ENCODE data around the gene UFD1. TPM values are rescaled to one million over a fixed set of nuclear protein-coding genes. Genes with fewer than 3 reads are reported as not detected.
A peak's percentile ranks its signal among the peaks of the same experiment; 100 is the strongest.

The UFD1 gene
- total RNA-seq, 1 experiment from 2014 or later, result 57.9 TPM

DNA sequence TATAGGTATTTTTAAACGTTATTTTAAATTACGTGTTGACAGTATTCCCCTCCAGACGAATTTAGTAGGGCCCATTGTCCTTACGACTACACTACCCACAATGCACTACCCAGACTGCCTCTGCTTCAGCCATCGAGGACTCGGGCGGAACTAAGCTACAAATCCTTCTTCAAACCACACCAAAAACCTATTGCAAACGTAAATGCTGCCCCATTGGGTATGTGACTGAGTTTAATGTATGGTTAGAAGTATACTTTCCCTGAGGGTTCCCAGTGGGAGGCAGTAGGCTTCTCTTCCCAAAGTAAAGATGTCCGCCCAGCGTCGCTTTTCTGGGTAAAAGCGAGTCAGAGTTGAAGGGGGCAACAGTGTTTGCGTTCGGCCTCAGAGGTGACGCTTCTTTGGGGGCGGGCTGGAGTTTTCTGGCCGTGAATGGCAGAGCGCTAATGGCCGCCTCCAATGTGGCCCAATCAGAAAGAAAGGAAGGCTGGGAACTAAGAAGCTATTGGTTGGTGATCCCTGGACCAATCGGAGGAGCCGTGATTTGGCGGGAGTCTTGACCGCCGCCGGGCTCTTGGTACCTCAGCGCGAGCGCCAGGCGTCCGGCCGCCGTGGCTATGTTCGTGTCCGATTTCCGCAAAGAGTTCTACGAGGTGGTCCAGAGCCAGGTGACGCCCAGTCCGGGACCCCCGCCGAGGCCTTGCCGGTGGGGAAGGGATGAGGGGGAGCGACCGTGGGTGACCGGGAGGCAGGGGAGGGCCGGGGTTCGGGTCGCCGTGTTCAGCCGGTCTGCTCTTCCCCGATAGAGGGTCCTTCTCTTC lies 571 bp upstream of the UFD1 start, which contains the start of gene CDC45 (continued):
- TF ChIP-seq, protein P1, sequence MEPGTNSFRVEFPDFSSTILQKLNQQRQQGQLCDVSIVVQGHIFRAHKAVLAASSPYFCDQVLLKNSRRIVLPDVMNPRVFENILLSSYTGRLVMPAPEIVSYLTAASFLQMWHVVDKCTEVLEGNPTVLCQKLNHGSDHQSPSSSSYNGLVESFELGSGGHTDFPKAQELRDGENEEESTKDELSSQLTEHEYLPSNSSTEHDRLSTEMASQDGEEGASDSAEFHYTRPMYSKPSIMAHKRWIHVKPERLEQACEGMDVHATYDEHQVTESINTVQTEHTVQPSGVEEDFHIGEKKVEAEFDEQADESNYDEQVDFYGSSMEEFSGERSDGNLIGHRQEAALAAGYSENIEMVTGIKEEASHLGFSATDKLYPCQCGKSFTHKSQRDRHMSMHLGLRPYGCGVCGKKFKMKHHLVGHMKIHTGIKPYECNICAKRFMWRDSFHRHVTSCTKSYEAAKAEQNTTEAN (CRISPR knock-in tag; IDR thresholded peaks at IDR 0.05), result no peak
- TF ChIP-seq PRDM15 (CRISPR knock-in tag; IDR thresholded peaks at IDR 0.05) (no peak), STAT6 (CRISPR knock-in tag; conservative IDR thresholded peaks at IDR 0.05; ENCODE audit: low read depth) (no peak), ESRRA (CRISPR knock-in tag; IDR thresholded peaks at IDR 0.05; ENCODE audit: borderline replicate concordance) (no peak), MAX (CRISPR knock-in tag; IDR thresholded peaks at IDR 0.05) (peak; percentile 48; the same call in 1 of the 2 replicates)

GRCh38 chr22:19478045-19478900 lies 720 bp downstream of the UFD1 start:
- Mint-ChIP-seq H3K27me3 (ENCODE audit: low read depth) (no peaks in the 10 kb centered on the region), H3K9me3 (no peaks in the 10 kb centered on the region), H3K4me1 (peaks cover 23% of the 10 kb centered on the region), H3K4me3 (peak overlapping the region; percentile 96), H3K27ac (peak overlapping the region; percentile 59; the same call in 1 of the 2 replicates), H3K36me3 (peaks cover 12% of the 10 kb centered on the region)
- ChIA-PET CTCF (interaction anchor here (0.7 to 2.4 kb wide), 3 partner anchors 152 to 334 kb away, joined by 3 to 6 read pairs (median 6); partner anchors contain the start of gene ESS2), POLR2A (no interaction called here)
- DNase-seq (ENCODE audit: low spot score) (no peak), ATAC-seq (no peak)
- TF ChIP-seq, protein P2, sequence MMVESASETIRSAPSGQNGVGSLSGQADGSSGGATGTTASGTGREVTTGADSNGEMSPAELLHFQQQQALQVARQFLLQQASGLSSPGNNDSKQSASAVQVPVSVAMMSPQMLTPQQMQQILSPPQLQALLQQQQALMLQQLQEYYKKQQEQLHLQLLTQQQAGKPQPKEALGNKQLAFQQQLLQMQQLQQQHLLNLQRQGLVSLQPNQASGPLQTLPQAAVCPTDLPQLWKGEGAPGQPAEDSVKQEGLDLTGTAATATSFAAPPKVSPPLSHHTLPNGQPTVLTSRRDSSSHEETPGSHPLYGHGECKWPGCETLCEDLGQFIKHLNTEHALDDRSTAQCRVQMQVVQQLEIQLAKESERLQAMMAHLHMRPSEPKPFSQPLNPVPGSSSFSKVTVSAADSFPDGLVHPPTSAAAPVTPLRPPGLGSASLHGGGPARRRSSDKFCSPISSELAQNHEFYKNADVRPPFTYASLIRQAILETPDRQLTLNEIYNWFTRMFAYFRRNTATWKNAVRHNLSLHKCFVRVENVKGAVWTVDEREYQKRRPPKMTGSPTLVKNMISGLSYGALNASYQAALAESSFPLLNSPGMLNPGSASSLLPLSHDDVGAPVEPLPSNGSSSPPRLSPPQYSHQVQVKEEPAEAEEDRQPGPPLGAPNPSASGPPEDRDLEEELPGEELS (CRISPR knock-in tag; IDR thresholded peaks at IDR 0.05), result no peak
- no peak for TF ChIP-seq HMGA2 (CRISPR knock-in tag; IDR thresholded peaks at IDR 0.05)
- no peak for TF ChIP-seq FOXJ3 (CRISPR knock-in tag; IDR thresholded peaks at IDR 0.05; ENCODE audit: borderline replicate concordance)
- TF ChIP-seq ZNF396 (CRISPR knock-in tag; IDR thresholded peaks at IDR 0.05; ENCODE audit: borderline replicate concordance), result no peak
- TF ChIP-seq, protein P3, sequence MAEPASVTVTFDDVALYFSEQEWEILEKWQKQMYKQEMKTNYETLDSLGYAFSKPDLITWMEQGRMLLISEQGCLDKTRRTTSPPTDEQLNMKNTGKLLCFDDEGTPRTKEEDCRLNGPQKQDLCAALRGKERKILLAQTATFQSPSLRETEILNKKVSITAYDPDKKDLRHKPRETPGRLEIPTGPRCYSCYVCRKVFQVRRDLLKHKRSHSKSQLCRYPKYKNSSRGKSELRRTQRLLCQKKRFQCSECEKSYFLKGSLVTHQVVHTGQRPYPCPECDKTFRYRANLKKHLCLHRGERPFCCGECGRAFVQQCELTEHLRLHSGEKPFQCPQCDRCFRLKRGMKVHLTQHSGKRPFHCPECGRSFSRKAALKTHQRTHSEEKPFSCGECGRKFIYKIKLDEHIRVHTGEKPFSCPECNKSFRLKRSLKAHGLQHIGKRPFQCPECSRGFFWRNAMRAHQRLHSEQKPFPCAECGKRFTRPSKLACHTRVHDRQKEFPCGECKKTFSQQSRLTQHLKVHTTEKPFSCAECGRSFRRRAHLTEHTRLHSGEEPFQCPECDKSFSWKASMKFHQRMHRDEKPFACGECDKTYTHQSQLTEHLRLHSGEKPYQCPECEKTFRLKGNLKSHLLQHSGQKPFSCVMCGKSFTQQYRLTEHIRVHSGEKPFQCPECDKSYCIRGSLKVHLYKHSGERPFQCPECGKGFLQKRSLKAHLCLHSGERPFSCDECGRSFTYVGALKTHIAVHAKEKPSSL (CRISPR knock-in tag; conservative IDR thresholded peaks at IDR 0.05), result no peak
- TF ChIP-seq IRF1 (CRISPR knock-in tag; IDR thresholded peaks at IDR 0.05), result no peak
- no peak for TF ChIP-seq TEAD4 (CRISPR knock-in tag; IDR thresholded peaks at IDR 0.05)
- no peak for TF ChIP-seq ZNF671 (CRISPR knock-in tag; IDR thresholded peaks at IDR 0.05)
- no peak for TF ChIP-seq FOXP1 (CRISPR knock-in tag; IDR thresholded peaks at IDR 0.05; ENCODE audit: borderline replicate concordance)
- TF ChIP-seq, protein P4, sequence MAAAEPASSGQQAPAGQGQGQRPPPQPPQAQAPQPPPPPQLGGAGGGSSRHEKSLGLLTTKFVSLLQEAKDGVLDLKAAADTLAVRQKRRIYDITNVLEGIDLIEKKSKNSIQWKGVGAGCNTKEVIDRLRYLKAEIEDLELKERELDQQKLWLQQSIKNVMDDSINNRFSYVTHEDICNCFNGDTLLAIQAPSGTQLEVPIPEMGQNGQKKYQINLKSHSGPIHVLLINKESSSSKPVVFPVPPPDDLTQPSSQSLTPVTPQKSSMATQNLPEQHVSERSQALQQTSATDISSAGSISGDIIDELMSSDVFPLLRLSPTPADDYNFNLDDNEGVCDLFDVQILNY (CRISPR knock-in tag; IDR thresholded peaks at IDR 0.05), result no peak
- no peak for TF ChIP-seq ZMAT4 (CRISPR knock-in tag; IDR thresholded peaks at IDR 0.05)
- no peak for TF ChIP-seq NR2C2 (CRISPR knock-in tag; IDR thresholded peaks at IDR 0.05)
